Endothelial cell of umbilical vein (primary cell): ENCODE data around the gene PCBD1.

Experiments
- CTCF ChIP-seq, 2 donors: IDR thresholded peaks; 1 replicate in 1 of 2; 2 replicates in 1 of 2; pipeline ENCODE4 v1.5.1; 2011; ENCODE audit warnings: low read length in 2 of 2, mild to moderate bottlenecking in 2 of 2, moderate library complexity in 2 of 2, control low read depth in 1 of 2, inconsistent platforms in 1 of 2, low read depth in 1 of 2; ENCODE audit not compliant: insufficient read depth in 1 of 2; ENCODE audit errors: extremely low read depth in 1 of 2
- EZH2 ChIP-seq: IDR thresholded peaks from 2 replicates; pipeline ENCODE4 v1.6.1; 2012; ENCODE audit warnings: borderline replicate concordance, low read depth, mild to moderate bottlenecking, moderate library complexity, low read length, inconsistent platforms; ENCODE audit not compliant: severe bottlenecking
- GATA2 ChIP-seq: IDR thresholded peaks from 2 replicates; pipeline ENCODE4 v1.7.0; 2011; ENCODE audit warnings: low read depth, mild to moderate bottlenecking, moderate library complexity, mixed read lengths, low read length; ENCODE audit not compliant: insufficient read length, insufficient read depth
- JUN ChIP-seq: IDR thresholded peaks from 2 replicates; pipeline ENCODE4 v1.6.1; 2011; ENCODE audit warnings: borderline replicate concordance, low read depth; ENCODE audit not compliant: insufficient read length, insufficient read depth
- POLR2A ChIP-seq: IDR thresholded peaks from 2 replicates; pipeline ENCODE4 v1.6.1; 2012; ENCODE audit warnings: low read depth, mild to moderate bottlenecking, control low read depth, low read length
- POLR2AphosphoS5 ChIP-seq: IDR thresholded peaks from 2 replicates; pipeline ENCODE4 v1.6.1; 2012; ENCODE audit warnings: low read depth, mild to moderate bottlenecking, control low read depth, low read length, moderate library complexity; ENCODE audit not compliant: insufficient read depth

- TF ChIP-seq CTCF (IDR thresholded peaks at IDR 0.05; ENCODE audit: extremely low read depth in 1 of 2, insufficient read depth in 1 of 2, low read depth in 1 of 2, low read length in 2 of 2) (no peak), JUN (no peak), POLR2AphosphoS5 (no peak), GATA2 (no peak), POLR2A (no peak), EZH2 (no peak)
Measured at GRCh38 chr10:70935631-70936030, 47.3 kb upstream of the PCBD1 start.
